Activated CD8-positive, alpha-beta T cell treated with anti-CD3 and anti-CD28 coated beads for 36 hours (primary cell): ENCODE measurements around the gene CLVS2. TPM values are rescaled to one million over a fixed set of nuclear protein-coding genes. Genes with fewer than 3 reads are reported as not detected.

Experiments
- ATAC-seq: fragments of 200-7000 bp; cut with Tn5 transposase; one replicate; pipeline ENCODE4 v1.10.0; 2021; ENCODE audit warnings: mild to moderate bottlenecking, moderate library complexity
- CTCF ChIA-PET: fragments of 350-600 bp; sonication (Branson Sonifier 250); formaldehyde crosslinking; loops from one replicate; lab custom pipeline; 2021; ENCODE audit warnings: antibody characterized with exemption; lab: Charles Lee
- POLR2A ChIA-PET: fragments of 350-600 bp; sonication (Branson Sonifier 250); formaldehyde crosslinking; loops from one replicate; lab custom pipeline; 2021; ENCODE audit warnings: antibody characterized with exemption; lab: Charles Lee
- DNase-seq: peaks from one replicate; pipeline ENCODE4 v3.0.0-alpha.2; 2020
- H3K27ac Mint-ChIP-seq: one replicate; pipeline ENCODE4 v1.8.0; 2021; ENCODE audit warnings: mild to moderate bottlenecking, mixed read lengths
- H3K27me3 Mint-ChIP-seq: one replicate; pipeline ENCODE4 v1.8.0; 2021; ENCODE audit warnings: mixed read lengths
- H3K36me3 Mint-ChIP-seq: one replicate; pipeline ENCODE4 v1.8.0; 2021; ENCODE audit warnings: low read depth, mixed read lengths
- H3K4me1 Mint-ChIP-seq: one replicate; pipeline ENCODE4 v1.8.0; 2021; ENCODE audit warnings: low read depth, mixed read lengths
- H3K4me3 Mint-ChIP-seq: one replicate; pipeline ENCODE4 v1.8.0; 2021; ENCODE audit warnings: mild to moderate bottlenecking, moderate library complexity, mixed read lengths
- H3K9me3 Mint-ChIP-seq: one replicate; pipeline ENCODE4 v1.8.0; 2021; ENCODE audit warnings: mixed read lengths
- intact Hi-C: fragments of 100-400 bp; cut with micrococcal nuclease; formaldehyde crosslinking; loops from one replicate; pipeline ENCODE4 v1.10.0; 2022
- total RNA-seq, 2 experiments: library from RNA; stranded (reverse); gene quantifications; one replicate each; pipeline ENCODE4 v1.2.3, GENCODE V29; 2021
- TF ChIP-seq, protein P1 (sequence below): fragments of 200-600 bp; IDR thresholded peaks from one replicate; pipeline ENCODE4 v1.8.0; 2022; ENCODE audit warnings: antibody characterized with exemption, mild to moderate bottlenecking

The CLVS2 gene
- total RNA-seq, 2 experiments from 2014 or later: not detected

DNA sequence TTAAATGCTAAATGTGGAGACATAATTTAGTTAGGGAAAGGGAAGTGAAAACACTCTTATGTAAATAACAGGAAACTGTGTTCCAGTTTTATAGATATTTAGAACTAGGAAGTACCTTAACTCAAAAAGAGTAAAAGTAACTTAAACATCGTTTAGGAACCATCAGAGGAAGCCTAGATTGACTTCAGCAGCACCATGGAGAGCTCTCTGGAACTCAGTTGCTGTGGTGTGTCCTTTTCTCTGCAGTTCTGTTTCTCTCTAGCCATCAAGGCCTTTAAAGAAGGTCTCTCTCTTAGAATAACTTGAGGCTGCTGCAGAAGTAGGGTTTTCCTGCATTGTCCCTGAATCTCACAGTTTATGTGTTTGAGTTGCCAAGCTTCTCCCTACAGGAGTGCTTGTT, 26.9 kb downstream of the CLVS2 start:
- ChIA-PET CTCF (no interaction called here), POLR2A (no interaction called here)
- no peaks in the 10 kb centered on the region for H3K4me1 Mint-ChIP-seq
- TF ChIP-seq, protein P1, sequence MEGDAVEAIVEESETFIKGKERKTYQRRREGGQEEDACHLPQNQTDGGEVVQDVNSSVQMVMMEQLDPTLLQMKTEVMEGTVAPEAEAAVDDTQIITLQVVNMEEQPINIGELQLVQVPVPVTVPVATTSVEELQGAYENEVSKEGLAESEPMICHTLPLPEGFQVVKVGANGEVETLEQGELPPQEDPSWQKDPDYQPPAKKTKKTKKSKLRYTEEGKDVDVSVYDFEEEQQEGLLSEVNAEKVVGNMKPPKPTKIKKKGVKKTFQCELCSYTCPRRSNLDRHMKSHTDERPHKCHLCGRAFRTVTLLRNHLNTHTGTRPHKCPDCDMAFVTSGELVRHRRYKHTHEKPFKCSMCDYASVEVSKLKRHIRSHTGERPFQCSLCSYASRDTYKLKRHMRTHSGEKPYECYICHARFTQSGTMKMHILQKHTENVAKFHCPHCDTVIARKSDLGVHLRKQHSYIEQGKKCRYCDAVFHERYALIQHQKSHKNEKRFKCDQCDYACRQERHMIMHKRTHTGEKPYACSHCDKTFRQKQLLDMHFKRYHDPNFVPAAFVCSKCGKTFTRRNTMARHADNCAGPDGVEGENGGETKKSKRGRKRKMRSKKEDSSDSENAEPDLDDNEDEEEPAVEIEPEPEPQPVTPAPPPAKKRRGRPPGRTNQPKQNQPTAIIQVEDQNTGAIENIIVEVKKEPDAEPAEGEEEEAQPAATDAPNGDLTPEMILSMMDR: no peak
- intact Hi-C loops: no loop called here
- H3K27me3 Mint-ChIP-seq: no peaks in the 10 kb centered on the region
- DNase-seq (no peak), ATAC-seq (no peak)
- H3K9me3 Mint-ChIP-seq: peaks cover 2% of the 10 kb centered on the region
- no peaks in the 10 kb centered on the region for H3K36me3 Mint-ChIP-seq
- no peak overlapping the region for H3K27ac Mint-ChIP-seq
- H3K4me3 Mint-ChIP-seq: no peak overlapping the region

DNA sequence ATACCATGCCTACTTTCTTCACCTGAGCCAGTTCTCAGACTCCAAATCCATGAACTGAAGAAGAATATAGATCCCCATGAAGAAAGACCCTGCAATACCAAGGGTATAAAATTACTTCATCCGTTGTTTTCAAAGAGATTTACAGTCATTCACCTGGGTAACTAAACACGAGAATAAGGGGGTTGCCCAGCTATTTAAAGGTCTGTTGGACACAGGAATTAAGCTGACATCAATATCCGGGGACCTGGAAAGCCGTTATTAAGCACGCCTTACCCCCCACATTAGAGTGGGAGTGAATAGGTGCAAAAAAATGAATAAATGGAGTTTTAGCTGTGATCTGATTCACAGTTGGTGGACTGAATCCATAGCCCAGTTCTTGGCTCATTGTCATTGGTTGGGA, 28.9 kb downstream of the CLVS2 start:
- no peak for ATAC-seq
- Mint-ChIP-seq H3K9me3 (peaks cover 2% of the 10 kb centered on the region), H3K4me3 (no peak overlapping the region), H3K4me1 (no peaks in the 10 kb centered on the region), H3K27me3 (no peaks in the 10 kb centered on the region), H3K36me3 (no peaks in the 10 kb centered on the region), H3K27ac (no peak overlapping the region)
- DNase-seq: no peak
- ChIA-PET POLR2A (no interaction called here), CTCF (no interaction called here)
- TF ChIP-seq, protein P1: no peak
- intact Hi-C loops: no loop called here

DNA sequence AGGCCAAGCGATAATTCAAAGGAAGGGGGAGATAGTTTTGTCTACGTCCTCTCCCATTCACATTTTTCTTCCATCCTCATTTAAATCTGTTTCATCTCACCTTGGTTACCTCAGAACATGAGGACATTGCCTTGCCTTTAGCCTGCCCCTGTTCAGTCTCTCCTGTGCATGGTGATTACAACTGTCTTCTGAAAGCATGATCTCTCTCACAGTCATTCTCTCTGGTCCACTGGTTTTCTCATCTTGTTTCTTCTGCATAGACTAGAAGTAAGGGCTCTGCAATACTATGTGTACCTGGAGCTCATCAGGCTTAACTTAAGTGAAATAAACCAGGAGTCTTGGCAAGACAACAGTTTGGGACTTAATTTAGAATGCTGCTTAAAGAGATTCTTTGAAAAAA, 31.4 kb downstream of the CLVS2 start:
- POLR2A ChIA-PET: no interaction called here
- Mint-ChIP-seq H3K27ac (no peak overlapping the region), H3K36me3 (no peaks in the 10 kb centered on the region), H3K4me1 (no peaks in the 10 kb centered on the region), H3K9me3 (peaks cover 5% of the 10 kb centered on the region), H3K4me3 (no peak overlapping the region), H3K27me3 (no peaks in the 10 kb centered on the region)
- CTCF ChIA-PET: no interaction called here
- no peak for DNase-seq
- intact Hi-C loops: no loop called here
- TF ChIP-seq, protein P1: no peak
- ATAC-seq: no peak

DNA sequence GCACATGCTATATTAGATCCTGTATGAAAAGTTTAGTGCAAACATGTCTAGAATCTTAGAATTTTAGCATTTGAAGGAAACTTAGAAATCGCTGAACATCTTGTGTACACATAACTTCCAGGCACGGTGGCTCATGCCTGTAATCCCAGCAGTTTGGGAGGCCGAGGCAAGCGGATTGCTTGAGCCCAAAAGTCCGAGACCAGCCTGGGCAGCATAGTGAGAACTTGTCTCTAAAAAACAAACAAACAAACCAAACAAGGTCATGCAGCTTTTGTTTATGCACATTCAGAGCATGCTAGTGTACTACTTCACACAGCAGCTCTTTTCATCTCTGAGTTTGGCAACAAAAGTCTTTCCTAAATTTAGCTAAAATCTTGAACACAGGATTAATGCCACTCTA, 32.2 kb downstream of the CLVS2 start:
- Mint-ChIP-seq H3K9me3 (peaks cover 5% of the 10 kb centered on the region), H3K27me3 (no peaks in the 10 kb centered on the region), H3K36me3 (no peaks in the 10 kb centered on the region), H3K4me1 (no peaks in the 10 kb centered on the region), H3K27ac (no peak overlapping the region), H3K4me3 (no peak overlapping the region)
- DNase-seq (no peak), ATAC-seq (no peak)
- intact Hi-C loops: no loop called here
- CTCF ChIA-PET: no interaction called here
- TF ChIP-seq, protein P1: no peak
- POLR2A ChIA-PET: no interaction called here

DNA sequence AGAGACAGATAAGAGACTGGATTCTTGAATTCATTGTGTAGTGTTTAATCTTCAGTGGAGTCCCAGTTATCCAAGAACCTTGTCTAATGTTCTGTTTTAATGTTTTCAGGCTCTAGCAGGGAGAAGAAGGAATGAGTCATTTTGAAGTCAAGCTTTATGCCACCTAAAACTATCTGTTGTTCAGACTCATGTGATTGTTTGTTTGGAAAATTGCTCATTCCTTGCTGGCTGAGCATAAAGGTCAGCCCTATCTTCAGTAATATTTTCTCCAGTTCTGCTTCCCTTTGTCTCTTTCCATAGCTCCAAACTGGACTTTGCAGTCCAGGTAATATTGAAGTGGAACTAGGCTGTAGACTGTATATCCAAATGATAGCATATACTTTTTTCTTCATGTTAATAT, 34.2 kb downstream of the CLVS2 start:
- POLR2A ChIA-PET: no interaction called here

More for the DNA sequence above, 34.2 kb downstream of the CLVS2 start:
- H3K9me3 Mint-ChIP-seq: peaks cover 7% of the 10 kb centered on the region
- TF ChIP-seq, protein P1: no peak
- no peaks in the 10 kb centered on the region for H3K4me1 Mint-ChIP-seq
- intact Hi-C loops: no loop called here
- H3K4me3 Mint-ChIP-seq: no peak overlapping the region
- ATAC-seq: no peak
- CTCF ChIA-PET: no interaction called here
- H3K27ac Mint-ChIP-seq: no peak overlapping the region
- no peak for DNase-seq
- no peaks in the 10 kb centered on the region for H3K36me3 Mint-ChIP-seq
- no peaks in the 10 kb centered on the region for H3K27me3 Mint-ChIP-seq
